ENCODE data around the gene ENAM. TPM values are rescaled to one million over a fixed set of nuclear protein-coding genes. Genes with fewer than 3 reads are reported as not detected.

Gene ENAM
- total and polyA plus RNA-seq, 2 experiments from 2014 or later = not detected

DNA sequence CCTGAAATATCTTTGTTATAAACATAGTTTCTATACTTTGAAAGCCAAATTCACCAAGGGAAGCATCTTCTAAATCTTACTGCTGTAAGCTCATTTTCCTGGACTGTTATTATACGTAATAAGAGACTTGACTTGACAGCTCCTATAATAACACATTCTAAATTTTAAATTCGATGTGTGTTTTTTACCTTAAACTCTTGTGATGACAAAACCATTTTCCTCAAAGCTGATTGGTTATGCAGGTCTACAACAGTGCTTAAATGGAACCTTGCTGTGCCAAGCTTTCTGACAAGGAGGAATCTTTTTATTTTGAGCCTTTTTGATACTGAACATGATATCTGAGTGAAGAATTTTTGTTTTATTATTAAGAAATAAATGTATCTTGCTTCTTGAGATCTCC lies at the start of gene ENAM (continued):
- TF ChIP-seq JUNB (IDR thresholded peaks at IDR 0.05; ENCODE audit: unreplicated experiment) = no peak
- TF ChIP-seq EZH2 (IDR thresholded peaks at IDR 0.05; ENCODE audit: low read depth, unreplicated experiment) = no peak
- TF ChIP-seq CREB1 (CRISPR knock-in tag; IDR thresholded peaks at IDR 0.05; ENCODE audit: low read depth) = no peak

DNA sequence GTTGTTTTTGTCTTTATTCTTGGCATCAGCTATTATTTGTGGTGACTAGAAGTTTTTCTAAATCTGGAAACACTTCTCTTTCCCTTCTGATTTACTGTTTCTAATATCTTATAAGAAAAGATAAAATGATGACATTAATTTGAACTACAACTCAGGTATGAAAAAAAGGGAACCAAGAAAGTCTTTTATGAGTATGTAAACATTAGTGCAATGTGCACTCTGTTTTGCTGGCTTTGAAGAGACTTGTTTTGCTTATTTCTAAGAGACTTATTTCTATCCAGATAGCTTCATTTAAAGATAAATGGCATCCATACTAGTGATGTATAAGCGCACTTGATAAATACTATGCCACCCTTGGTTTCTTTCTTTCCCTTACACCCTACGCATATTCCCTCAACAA lies 46.6 kb upstream of the ENAM start:
- peaks cover 1% of the 10 kb centered on the region for H3K27me3 Mint-ChIP-seq (ENCODE audit: insufficient read depth, low read depth, poor library complexity)

More for the DNA sequence above, 46.6 kb upstream of the ENAM start:
- ATAC-seq = no peak
- H3K27me3 ChIP-seq (ENCODE audit: insufficient read depth) = no peaks in the 10 kb centered on the region
- H3K4me3 ChIP-seq = no peak overlapping the region
- H3K4me2 ChIP-seq = no peak overlapping the region
- H3K27ac ChIP-seq (ENCODE audit: low read depth) = no peak overlapping the region
- TF ChIP-seq ZNF331 (CRISPR knock-in tag; IDR thresholded peaks at IDR 0.05; ENCODE audit: low read depth) (no peak), EZH2phosphoT487 (IDR thresholded peaks at IDR 0.05; ENCODE audit: unreplicated experiment) (no peak), STAT1 (IDR thresholded peaks at IDR 0.05; ENCODE audit: unreplicated experiment) (no peak), EZH2 (IDR thresholded peaks at IDR 0.05; ENCODE audit: low read depth, unreplicated experiment) (no peak), ZNF114 (CRISPR knock-in tag; IDR thresholded peaks at IDR 0.05) (no peak), JUNB (IDR thresholded peaks at IDR 0.05; ENCODE audit: unreplicated experiment) (no peak), POLR2AphosphoS5 (IDR thresholded peaks at IDR 0.05; ENCODE audit: low read depth) (no peak), NANOG (IDR thresholded peaks at IDR 0.05; ENCODE audit: borderline replicate concordance) (no peak), CREB1 (CRISPR knock-in tag; IDR thresholded peaks at IDR 0.05; ENCODE audit: low read depth) (no peak)
- TF ChIP-seq, protein P1, sequence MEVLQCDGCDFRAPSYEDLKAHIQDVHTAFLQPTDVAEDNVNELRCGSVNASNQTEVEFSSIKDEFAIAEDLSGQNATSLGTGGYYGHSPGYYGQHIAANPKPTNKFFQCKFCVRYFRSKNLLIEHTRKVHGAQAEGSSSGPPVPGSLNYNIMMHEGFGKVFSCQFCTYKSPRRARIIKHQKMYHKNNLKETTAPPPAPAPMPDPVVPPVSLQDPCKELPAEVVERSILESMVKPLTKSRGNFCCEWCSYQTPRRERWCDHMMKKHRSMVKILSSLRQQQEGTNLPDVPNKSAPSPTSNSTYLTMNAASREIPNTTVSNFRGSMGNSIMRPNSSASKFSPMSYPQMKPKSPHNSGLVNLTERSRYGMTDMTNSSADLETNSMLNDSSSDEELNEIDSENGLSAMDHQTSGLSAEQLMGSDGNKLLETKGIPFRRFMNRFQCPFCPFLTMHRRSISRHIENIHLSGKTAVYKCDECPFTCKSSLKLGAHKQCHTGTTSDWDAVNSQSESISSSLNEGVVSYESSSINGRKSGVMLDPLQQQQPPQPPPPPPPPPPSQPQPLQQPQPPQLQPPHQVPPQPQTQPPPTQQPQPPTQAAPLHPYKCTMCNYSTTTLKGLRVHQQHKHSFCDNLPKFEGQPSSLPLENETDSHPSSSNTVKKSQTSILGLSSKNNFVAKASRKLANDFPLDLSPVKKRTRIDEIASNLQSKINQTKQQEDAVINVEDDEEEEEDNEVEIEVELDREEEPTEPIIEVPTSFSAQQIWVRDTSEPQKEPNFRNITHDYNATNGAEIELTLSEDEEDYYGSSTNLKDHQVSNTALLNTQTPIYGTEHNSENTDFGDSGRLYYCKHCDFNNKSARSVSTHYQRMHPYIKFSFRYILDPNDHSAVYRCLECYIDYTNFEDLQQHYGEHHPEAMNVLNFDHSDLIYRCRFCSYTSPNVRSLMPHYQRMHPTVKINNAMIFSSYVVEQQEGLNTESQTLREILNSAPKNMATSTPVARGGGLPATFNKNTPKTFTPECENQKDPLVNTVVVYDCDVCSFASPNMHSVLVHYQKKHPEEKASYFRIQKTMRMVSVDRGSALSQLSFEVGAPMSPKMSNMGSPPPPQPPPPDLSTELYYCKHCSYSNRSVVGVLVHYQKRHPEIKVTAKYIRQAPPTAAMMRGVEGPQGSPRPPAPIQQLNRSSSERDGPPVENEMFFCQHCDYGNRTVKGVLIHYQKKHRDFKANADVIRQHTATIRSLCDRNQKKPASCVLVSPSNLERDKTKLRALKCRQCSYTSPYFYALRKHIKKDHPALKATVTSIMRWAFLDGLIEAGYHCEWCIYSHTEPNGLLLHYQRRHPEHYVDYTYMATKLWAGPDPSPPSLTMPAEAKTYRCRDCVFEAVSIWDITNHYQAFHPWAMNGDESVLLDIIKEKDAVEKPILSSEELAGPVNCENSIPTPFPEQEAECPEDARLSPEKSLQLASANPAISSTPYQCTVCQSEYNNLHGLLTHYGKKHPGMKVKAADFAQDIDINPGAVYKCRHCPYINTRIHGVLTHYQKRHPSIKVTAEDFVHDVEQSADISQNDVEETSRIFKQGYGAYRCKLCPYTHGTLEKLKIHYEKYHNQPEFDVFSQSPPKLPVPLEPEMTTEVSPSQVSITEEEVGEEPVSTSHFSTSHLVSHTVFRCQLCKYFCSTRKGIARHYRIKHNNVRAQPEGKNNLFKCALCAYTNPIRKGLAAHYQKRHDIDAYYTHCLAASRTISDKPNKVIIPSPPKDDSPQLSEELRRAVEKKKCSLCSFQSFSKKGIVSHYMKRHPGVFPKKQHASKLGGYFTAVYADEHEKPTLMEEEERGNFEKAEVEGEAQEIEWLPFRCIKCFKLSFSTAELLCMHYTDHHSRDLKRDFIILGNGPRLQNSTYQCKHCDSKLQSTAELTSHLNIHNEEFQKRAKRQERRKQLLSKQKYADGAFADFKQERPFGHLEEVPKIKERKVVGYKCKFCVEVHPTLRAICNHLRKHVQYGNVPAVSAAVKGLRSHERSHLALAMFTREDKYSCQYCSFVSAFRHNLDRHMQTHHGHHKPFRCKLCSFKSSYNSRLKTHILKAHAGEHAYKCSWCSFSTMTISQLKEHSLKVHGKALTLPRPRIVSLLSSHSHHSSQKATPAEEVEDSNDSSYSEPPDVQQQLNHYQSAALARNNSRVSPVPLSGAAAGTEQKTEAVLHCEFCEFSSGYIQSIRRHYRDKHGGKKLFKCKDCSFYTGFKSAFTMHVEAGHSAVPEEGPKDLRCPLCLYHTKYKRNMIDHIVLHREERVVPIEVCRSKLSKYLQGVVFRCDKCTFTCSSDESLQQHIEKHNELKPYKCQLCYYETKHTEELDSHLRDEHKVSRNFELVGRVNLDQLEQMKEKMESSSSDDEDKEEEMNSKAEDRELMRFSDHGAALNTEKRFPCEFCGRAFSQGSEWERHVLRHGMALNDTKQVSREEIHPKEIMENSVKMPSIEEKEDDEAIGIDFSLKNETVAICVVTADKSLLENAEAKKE (CRISPR knock-in tag; IDR thresholded peaks at IDR 0.05) = no peak
- TF ChIP-seq, protein P2, sequence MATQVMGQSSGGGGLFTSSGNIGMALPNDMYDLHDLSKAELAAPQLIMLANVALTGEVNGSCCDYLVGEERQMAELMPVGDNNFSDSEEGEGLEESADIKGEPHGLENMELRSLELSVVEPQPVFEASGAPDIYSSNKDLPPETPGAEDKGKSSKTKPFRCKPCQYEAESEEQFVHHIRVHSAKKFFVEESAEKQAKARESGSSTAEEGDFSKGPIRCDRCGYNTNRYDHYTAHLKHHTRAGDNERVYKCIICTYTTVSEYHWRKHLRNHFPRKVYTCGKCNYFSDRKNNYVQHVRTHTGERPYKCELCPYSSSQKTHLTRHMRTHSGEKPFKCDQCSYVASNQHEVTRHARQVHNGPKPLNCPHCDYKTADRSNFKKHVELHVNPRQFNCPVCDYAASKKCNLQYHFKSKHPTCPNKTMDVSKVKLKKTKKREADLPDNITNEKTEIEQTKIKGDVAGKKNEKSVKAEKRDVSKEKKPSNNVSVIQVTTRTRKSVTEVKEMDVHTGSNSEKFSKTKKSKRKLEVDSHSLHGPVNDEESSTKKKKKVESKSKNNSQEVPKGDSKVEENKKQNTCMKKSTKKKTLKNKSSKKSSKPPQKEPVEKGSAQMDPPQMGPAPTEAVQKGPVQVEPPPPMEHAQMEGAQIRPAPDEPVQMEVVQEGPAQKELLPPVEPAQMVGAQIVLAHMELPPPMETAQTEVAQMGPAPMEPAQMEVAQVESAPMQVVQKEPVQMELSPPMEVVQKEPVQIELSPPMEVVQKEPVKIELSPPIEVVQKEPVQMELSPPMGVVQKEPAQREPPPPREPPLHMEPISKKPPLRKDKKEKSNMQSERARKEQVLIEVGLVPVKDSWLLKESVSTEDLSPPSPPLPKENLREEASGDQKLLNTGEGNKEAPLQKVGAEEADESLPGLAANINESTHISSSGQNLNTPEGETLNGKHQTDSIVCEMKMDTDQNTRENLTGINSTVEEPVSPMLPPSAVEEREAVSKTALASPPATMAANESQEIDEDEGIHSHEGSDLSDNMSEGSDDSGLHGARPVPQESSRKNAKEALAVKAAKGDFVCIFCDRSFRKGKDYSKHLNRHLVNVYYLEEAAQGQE (IDR thresholded peaks at IDR 0.05; ENCODE audit: unreplicated experiment) = no peak
- TF ChIP-seq, protein P3, sequence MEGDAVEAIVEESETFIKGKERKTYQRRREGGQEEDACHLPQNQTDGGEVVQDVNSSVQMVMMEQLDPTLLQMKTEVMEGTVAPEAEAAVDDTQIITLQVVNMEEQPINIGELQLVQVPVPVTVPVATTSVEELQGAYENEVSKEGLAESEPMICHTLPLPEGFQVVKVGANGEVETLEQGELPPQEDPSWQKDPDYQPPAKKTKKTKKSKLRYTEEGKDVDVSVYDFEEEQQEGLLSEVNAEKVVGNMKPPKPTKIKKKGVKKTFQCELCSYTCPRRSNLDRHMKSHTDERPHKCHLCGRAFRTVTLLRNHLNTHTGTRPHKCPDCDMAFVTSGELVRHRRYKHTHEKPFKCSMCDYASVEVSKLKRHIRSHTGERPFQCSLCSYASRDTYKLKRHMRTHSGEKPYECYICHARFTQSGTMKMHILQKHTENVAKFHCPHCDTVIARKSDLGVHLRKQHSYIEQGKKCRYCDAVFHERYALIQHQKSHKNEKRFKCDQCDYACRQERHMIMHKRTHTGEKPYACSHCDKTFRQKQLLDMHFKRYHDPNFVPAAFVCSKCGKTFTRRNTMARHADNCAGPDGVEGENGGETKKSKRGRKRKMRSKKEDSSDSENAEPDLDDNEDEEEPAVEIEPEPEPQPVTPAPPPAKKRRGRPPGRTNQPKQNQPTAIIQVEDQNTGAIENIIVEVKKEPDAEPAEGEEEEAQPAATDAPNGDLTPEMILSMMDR (conservative IDR thresholded peaks at IDR 0.05; ENCODE audit: low read depth in 2 of 2) = no peak
- TF ChIP-seq, protein P4, sequence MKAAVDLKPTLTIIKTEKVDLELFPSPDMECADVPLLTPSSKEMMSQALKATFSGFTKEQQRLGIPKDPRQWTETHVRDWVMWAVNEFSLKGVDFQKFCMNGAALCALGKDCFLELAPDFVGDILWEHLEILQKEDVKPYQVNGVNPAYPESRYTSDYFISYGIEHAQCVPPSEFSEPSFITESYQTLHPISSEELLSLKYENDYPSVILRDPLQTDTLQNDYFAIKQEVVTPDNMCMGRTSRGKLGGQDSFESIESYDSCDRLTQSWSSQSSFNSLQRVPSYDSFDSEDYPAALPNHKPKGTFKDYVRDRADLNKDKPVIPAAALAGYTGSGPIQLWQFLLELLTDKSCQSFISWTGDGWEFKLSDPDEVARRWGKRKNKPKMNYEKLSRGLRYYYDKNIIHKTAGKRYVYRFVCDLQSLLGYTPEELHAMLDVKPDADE (IDR thresholded peaks at IDR 0.05) = no peak
- no peaks in the 10 kb centered on the region for H3K4me1 ChIP-seq (ENCODE audit: insufficient read depth)
- Mint-ChIP-seq H3K4me3 (no peak overlapping the region), H3K27ac (no peak overlapping the region), H3K4me1 (no peaks in the 10 kb centered on the region), H3K36me3 (ENCODE audit: low read depth) (no peaks in the 10 kb centered on the region), H3K9me3 (no peaks in the 10 kb centered on the region)
- H3F3A ChIP-seq (replicated peaks; ENCODE audit: low read depth) = no peaks in the 10 kb centered on the region
- H3K79me2 ChIP-seq (replicated peaks; ENCODE audit: insufficient read depth) = no peaks in the 10 kb centered on the region
- no peaks in the 10 kb centered on the region for H3K36me3 ChIP-seq (ENCODE audit: insufficient read depth)
- H2AFZ ChIP-seq = no peak overlapping the region
- DNase-seq (ENCODE audit: low spot score) = no peak
- H4K20me1 ChIP-seq (replicated peaks; ENCODE audit: insufficient read depth) = no peaks in the 10 kb centered on the region
- no peaks in the 10 kb centered on the region for H3K9me2 ChIP-seq (ENCODE audit: insufficient read depth)
